SU-DHL-6 (cell line): Measurements from ENCODE around the gene CDC45.

ENCODE experiments used
- EZH2phosphoT487 ChIP-seq: fragments of 200-600 bp; sonication (generic), shearing (Covaris generic); conservative IDR thresholded peaks from 2 replicates; pipeline ENCODE4 v1.6.1; 2018; ENCODE audit warnings: mild to moderate bottlenecking, antibody characterized with exemption, low read length, moderate library complexity, mixed read lengths
- TF ChIP-seq, protein P1 (sequence below): fragments of 200-600 bp; sonication (generic); IDR thresholded peaks from one replicate; pipeline ENCODE4 v1.5.1; 2017; ENCODE audit warnings: antibody characterized with exemption, mild to moderate bottlenecking, low read length, moderate library complexity; ENCODE audit not compliant: insufficient read depth, poor library complexity, severe bottlenecking

DNA sequence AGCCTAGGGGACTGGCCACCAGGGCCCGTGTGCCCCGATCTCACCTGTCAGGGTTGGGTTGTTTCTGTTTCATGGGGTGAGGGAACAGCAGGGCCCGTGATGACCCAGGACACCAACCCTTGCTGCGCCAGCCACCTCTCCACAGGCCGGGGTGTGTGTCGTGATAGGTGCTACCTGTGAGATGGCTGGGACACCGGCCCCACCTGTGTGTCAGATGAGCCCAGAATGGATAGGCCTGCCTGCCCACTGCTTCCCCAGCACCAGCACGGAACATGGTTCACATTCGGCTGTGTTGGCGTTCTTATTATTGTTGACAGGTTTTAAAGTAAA is 37.4 kb downstream of the CDC45 start:
- TF ChIP-seq, protein P1, sequence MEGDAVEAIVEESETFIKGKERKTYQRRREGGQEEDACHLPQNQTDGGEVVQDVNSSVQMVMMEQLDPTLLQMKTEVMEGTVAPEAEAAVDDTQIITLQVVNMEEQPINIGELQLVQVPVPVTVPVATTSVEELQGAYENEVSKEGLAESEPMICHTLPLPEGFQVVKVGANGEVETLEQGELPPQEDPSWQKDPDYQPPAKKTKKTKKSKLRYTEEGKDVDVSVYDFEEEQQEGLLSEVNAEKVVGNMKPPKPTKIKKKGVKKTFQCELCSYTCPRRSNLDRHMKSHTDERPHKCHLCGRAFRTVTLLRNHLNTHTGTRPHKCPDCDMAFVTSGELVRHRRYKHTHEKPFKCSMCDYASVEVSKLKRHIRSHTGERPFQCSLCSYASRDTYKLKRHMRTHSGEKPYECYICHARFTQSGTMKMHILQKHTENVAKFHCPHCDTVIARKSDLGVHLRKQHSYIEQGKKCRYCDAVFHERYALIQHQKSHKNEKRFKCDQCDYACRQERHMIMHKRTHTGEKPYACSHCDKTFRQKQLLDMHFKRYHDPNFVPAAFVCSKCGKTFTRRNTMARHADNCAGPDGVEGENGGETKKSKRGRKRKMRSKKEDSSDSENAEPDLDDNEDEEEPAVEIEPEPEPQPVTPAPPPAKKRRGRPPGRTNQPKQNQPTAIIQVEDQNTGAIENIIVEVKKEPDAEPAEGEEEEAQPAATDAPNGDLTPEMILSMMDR: no peak
- TF ChIP-seq EZH2phosphoT487: no peak
